Mammary epithelial cell (primary cell): ENCODE measurements around the gene KIAA1671.

Experiments
- CTCF ChIP-seq, 2 donors: IDR thresholded peaks in 1 of 2; conservative IDR thresholded peaks in 1 of 2; 2 replicates each; pipeline ENCODE4 v1.5.1; 2011 to 2012; ENCODE audit warnings: inconsistent platforms in 2 of 2, low read length in 2 of 2, mild to moderate bottlenecking in 2 of 2, control low read depth in 1 of 2, low read depth in 1 of 2; ENCODE audit not compliant: insufficient read depth in 1 of 2; ENCODE audit errors: extremely low read depth in 1 of 2
- EZH2 ChIP-seq: IDR thresholded peaks from 2 replicates; pipeline ENCODE4 v1.6.1; 2012; ENCODE audit warnings: low read length, inconsistent platforms, borderline replicate concordance

DNA sequence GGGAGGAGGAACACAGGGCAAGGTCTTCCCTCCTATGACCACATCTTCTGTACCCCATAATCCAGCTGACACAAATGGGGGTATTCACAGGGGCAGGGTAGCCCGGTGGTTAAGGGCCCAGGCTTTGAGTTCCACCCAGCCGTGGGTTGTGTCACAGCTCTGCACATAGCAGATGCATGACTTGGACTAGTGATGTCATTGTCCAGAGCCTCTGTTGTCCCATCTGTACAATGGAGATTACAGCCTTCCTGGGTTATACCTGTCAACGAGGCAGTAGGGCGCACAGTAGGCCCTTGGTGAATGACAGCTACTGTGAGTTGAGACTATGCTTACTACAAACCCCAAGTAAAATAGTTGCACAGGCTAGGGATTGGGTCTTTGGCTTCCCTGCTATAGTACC is 147.9 kb downstream of the KIAA1671 start:
- TF ChIP-seq CTCF (conservative IDR thresholded peaks at IDR 0.05 in 1 of 2, IDR thresholded peaks at IDR 0.05 in 1 of 2; ENCODE audit: extremely low read depth in 1 of 2, insufficient read depth in 1 of 2, low read depth in 1 of 2, low read length in 2 of 2): no peak
- TF ChIP-seq EZH2: no peak
